Loucy (cell line): ENCODE results near the gene LTBP1.

Experiments used
- CTCF ChIP-seq: fragments of 200-600 bp; sonication (generic); conservative IDR thresholded peaks from 2 replicates; pipeline ENCODE4 v1.5.1; 2014; ENCODE audit warnings: mild to moderate bottlenecking, antibody characterized with exemption, low read length
- EZH2phosphoT487 ChIP-seq: fragments of 200-600 bp; IDR thresholded peaks from 2 replicates; pipeline ENCODE4 v1.6.1; 2018; ENCODE audit warnings: antibody characterized with exemption, mild to moderate bottlenecking, moderate library complexity, borderline replicate concordance

GRCh38 chr2:33314541-33314940 is 367.8 kb downstream of the LTBP1 start:
- TF ChIP-seq CTCF, result no peak
- TF ChIP-seq EZH2phosphoT487, result no peak
